DLD1 (cell line): ENCODE measurements around the gene NKX2-2.

Experiments
- in situ Hi-C: cut with HindIII; loops from 2 replicates; pipeline ENCODE4 v1.10.0; 2017; ENCODE audit warnings: low sequenced_read_pairs

The NKX2-2 gene

GRCh38 chr20:21513881-21514540, at the start of gene NKX2-2:
TSS of gene NKX2-2 (minus strand) at chr20:21514064. CDS start at chr20:21513669, 395 bp downstream.
- in situ Hi-C loops, result no loop called here

GRCh38 chr20:21562656-21563055, 48.8 kb upstream of the NKX2-2 start:
- in situ Hi-C loops, result no loop called here

- in situ Hi-C loops, result no loop called here
Measured at GRCh38 chr20:21559305-21559704, 45.4 kb upstream of the NKX2-2 start.

GRCh38 chr20:21557241-21558020, 43.6 kb upstream of the NKX2-2 start:
- in situ Hi-C loops, result no loop called here

GRCh38 chr20:21556398-21556797, 42.5 kb upstream of the NKX2-2 start:
- in situ Hi-C loops, result no loop called here

- in situ Hi-C loops, result no loop called here
Measured at GRCh38 chr20:21555470-21556120, 41.7 kb upstream of the NKX2-2 start.

- in situ Hi-C loops, result no loop called here
Measured at GRCh38 chr20:21554985-21555384, 41.1 kb upstream of the NKX2-2 start.

GRCh38 chr20:21554376-21554890, 40.6 kb upstream of the NKX2-2 start:
- in situ Hi-C loops, result no loop called here

GRCh38 chr20:21550587-21550986, 36.7 kb upstream of the NKX2-2 start:
- in situ Hi-C loops, result no loop called here

- in situ Hi-C loops, result no loop called here
Measured at GRCh38 chr20:21548390-21549035, 34.6 kb upstream of the NKX2-2 start.

- in situ Hi-C loops, result no loop called here
Measured at GRCh38 chr20:21546355-21546754, 32.5 kb upstream of the NKX2-2 start.

GRCh38 chr20:21539512-21539911, 25.6 kb upstream of the NKX2-2 start:
- in situ Hi-C loops, result no loop called here

GRCh38 chr20:21534886-21535285, 21.0 kb upstream of the NKX2-2 start:
- in situ Hi-C loops, result no loop called here

GRCh38 chr20:21534453-21534852, 20.6 kb upstream of the NKX2-2 start:
- in situ Hi-C loops, result no loop called here

GRCh38 chr20:21529863-21530262, 16.0 kb upstream of the NKX2-2 start:
- in situ Hi-C loops, result no loop called here

GRCh38 chr20:21528870-21529269, 15.0 kb upstream of the NKX2-2 start:
- in situ Hi-C loops, result no loop called here

- in situ Hi-C loops, result no loop called here
Measured at GRCh38 chr20:21527908-21528307, 14.0 kb upstream of the NKX2-2 start.

GRCh38 chr20:21526776-21527175, 12.9 kb upstream of the NKX2-2 start:
- in situ Hi-C loops, result no loop called here

GRCh38 chr20:21523895-21524294, 10.0 kb upstream of the NKX2-2 start:
- in situ Hi-C loops, result no loop called here

GRCh38 chr20:21523281-21523868, 9.5 kb upstream of the NKX2-2 start:
- in situ Hi-C loops, result no loop called here
